Lung (tissue), 12 donors: Measurements from ENCODE around the gene ZKSCAN5. TPM values are rescaled to one million over a fixed set of nuclear protein-coding genes. Genes with fewer than 3 reads are reported as not detected.

Experiments used
- ATAC-seq: fragments of 200-7000 bp; cut with Tn5 transposase; one replicate; pipeline ENCODE4 v1.9.1; 2020; ENCODE audit warnings: moderate number of reproducible peaks; ENCODE audit not compliant: insufficient read depth, low FRiP score
- DNase-seq, 3 donors: peaks; one replicate each; pipeline ENCODE4 v3.0.0-alpha.2; 2013 to 2017
- H3K27ac ChIP-seq, 2 donors: one replicate each; pipeline ENCODE4 v1.5.1; 2013; ENCODE audit warnings: mild to moderate bottlenecking in 2 of 2, moderate library complexity in 2 of 2, control low read depth in 1 of 2, inconsistent platforms in 1 of 2, low read depth in 1 of 2, low read length in 1 of 2
- H3K27me3 ChIP-seq, 3 donors: one replicate each; pipeline ENCODE4 v1.5.1; 2013; ENCODE audit warnings: low read length in 2 of 3; ENCODE audit not compliant: control insufficient read depth in 3 of 3, insufficient read depth in 3 of 3
- H3K36me3 ChIP-seq, 4 donors: one replicate each; pipeline ENCODE4 v1.5.1; 2013; ENCODE audit warnings: low read length in 4 of 4, mild to moderate bottlenecking in 1 of 4, moderate library complexity in 1 of 4; ENCODE audit not compliant: control insufficient read depth in 4 of 4, insufficient read depth in 4 of 4
- H3K4me1 ChIP-seq, 5 donors: one replicate each; pipeline ENCODE4 v1.5.1; 2013; ENCODE audit warnings: low read length in 5 of 5, mild to moderate bottlenecking in 2 of 5, moderate library complexity in 1 of 5; ENCODE audit not compliant: control insufficient read depth in 5 of 5, insufficient read depth in 5 of 5
- H3K4me3 ChIP-seq: one replicate; pipeline ENCODE4 v1.5.1; 2013; ENCODE audit warnings: mild to moderate bottlenecking, control low read depth, moderate library complexity
- H3K9ac ChIP-seq, 2 donors: one replicate each; pipeline ENCODE4 v1.5.1; 2013; ENCODE audit warnings: low read length in 2 of 2, control low read depth in 1 of 2; ENCODE audit not compliant: insufficient read depth in 1 of 2
- H3K9me3 ChIP-seq, 4 donors: one replicate each; pipeline ENCODE4 v1.5.1; 2013; ENCODE audit warnings: low read length in 3 of 4, mild to moderate bottlenecking in 1 of 4, moderate library complexity in 1 of 4; ENCODE audit not compliant: control insufficient read depth in 4 of 4, insufficient read depth in 3 of 4
- CTCF ChIP-seq: IDR thresholded peaks from 2 replicates; pipeline ENCODE4 v1.5.1; 2012; ENCODE audit warnings: mild to moderate bottlenecking; ENCODE audit errors: control extremely low read depth, extremely low read depth
- WGBS, 2 donors: extraction: QIAGEN DNeasy Blood & Tissue Kit; methylation state at CpG; one replicate each; pipeline ENCODE4 v1.1.7; 2013; 5-methylcytosine and 5-hydroxymethylcytosine counted together
- polyA plus RNA-seq, 2 donors: library from polyadenylated mRNA; stranded (reverse); fragments of 200-250 nt; gene quantifications; one replicate each; pipeline ENCODE4 v1.2.1, GENCODE V29; 2013
- total RNA-seq, 2 donors: library from RNA; depleted of rRNA in 1 of 2; stranded (reverse); fragments of >200 nt in 1 of 2; gene quantifications; one replicate each; pipeline ENCODE4 v1.2.1, GENCODE V29; 2014 to 2021
- donor health status: control.
- donor health status: control.
- donor health status: Bipolar disorder and iron deficiency.
- donor health status: healthy.
- donor health status: DM: yes; HTN: yes; CAD: no.

Gene ZKSCAN5
- total and polyA plus RNA-seq, 4 donors = 3.1 to 9.7 (median 6.2) TPM

GRCh38 chr7:99551334-99551733 is 46.9 kb downstream of the ZKSCAN5 start:
- peak in 1 of 3 donors; percentile 21 for DNase-seq
- Histone ChIP-seq H3K27me3 (no peaks in the 10 kb centered on the region), H3K9ac (peak overlapping the region; percentile 96 to 98), H3K27ac (peak overlapping the region; percentile 96 to 97), H3K4me3 (peak overlapping the region; percentile 100), H3K36me3 (peaks cover 3 to 27% (median 18%) of the 10 kb centered on the region in 4 donors), H3K9me3 (peaks cover 0 to 4% (median 0%) of the 10 kb centered on the region in 4 donors), H3K4me1 (peaks cover 0 to 11% (median 0%) of the 10 kb centered on the region in 5 donors)
- no peak for ATAC-seq
- 12 to 15% methylated on average over 15 of the region's 15 CpGs for WGBS, 2 donors
- no peak for TF ChIP-seq CTCF

- H3K9ac ChIP-seq = peak within 1 kb of the TSS; percentile 96 to 98
- H3K9me3 ChIP-seq = peaks cover 0 to 4% (median 0%) of the 10 kb centered on the region in 4 donors
- no peak for TF ChIP-seq CTCF
- peak within 1 kb of the TSS; percentile 100 for H3K4me3 ChIP-seq
- ATAC-seq (peak; percentile 94), DNase-seq (peak; percentile 94 to 99 (median 95))
- H3K4me1 ChIP-seq = peaks cover 0 to 12% (median 0%) of the 10 kb centered on the region in 5 donors
- no peaks in the 10 kb centered on the region for H3K27me3 ChIP-seq
- peak within 1 kb of the TSS; percentile 96 to 97 for H3K27ac ChIP-seq
- H3K36me3 ChIP-seq = peaks cover 3 to 27% (median 18%) of the 10 kb centered on the region in 4 donors
- WGBS, 2 donors = 0 to 1% methylated on average over 37 of the region's 37 CpGs
Measured at GRCh38 chr7:99551767-99552463, 47.5 kb downstream of the ZKSCAN5 start, which contains the start of gene FAM200A. FAM200A (minus strand) TSS chr7:99552114; CDS start chr7:99548407, 3,707 bp downstream.

- Histone ChIP-seq H3K9me3 (peaks cover 0 to 4% (median 0%) of the 10 kb centered on the region in 4 donors), H3K4me3 (no peak overlapping the region), H3K4me1 (peaks cover 0 to 21% (median 8%) of the 10 kb centered on the region in 5 donors), H3K27me3 (no peaks in the 10 kb centered on the region), H3K9ac (no peak overlapping the region), H3K36me3 (peaks cover 3 to 18% (median 10%) of the 10 kb centered on the region in 4 donors), H3K27ac (no peak overlapping the region)
- no peak for TF ChIP-seq CTCF
- ATAC-seq (no peak), DNase-seq (no peak)
- 96 to 98% methylated on average over 4 of the region's 4 CpGs for WGBS, 2 donors
Measured at GRCh38 chr7:99553039-99553438, 48.6 kb downstream of the ZKSCAN5 start.
